GM23338 (cell line): ENCODE measurements around the gene SKP1. TPM values are rescaled to one million over a fixed set of nuclear protein-coding genes. Genes with fewer than 3 reads are reported as not detected.

ENCODE experiments used
- ATAC-seq: fragments of 200-7000 bp; cut with Tn5 transposase; 3 replicates; pipeline ENCODE4 v1.9.1; 2020
- DNase-seq: peaks from one replicate; pipeline ENCODE4 v3.0.0-alpha.2; 2015; ENCODE audit warnings: low spot score
- H2AFZ ChIP-seq: fragments of 200-600 bp; sonication (generic); 2 replicates; pipeline ENCODE4 v1.8.0; 2016; ENCODE audit warnings: antibody characterized with exemption, mild to moderate bottlenecking, moderate library complexity
- H3F3A ChIP-seq: fragments of 200-600 bp; sonication (generic); replicated peaks from 2 replicates; pipeline ENCODE4 v1.8.0; 2017; ENCODE audit warnings: antibody characterized with exemption, mixed run types, low read depth
- H3K27ac ChIP-seq: fragments of 200-600 bp; sonication (generic); 2 replicates; pipeline ENCODE4 v1.6.1; 2016; ENCODE audit warnings: low read depth
- H3K27me3 ChIP-seq: fragments of 200-600 bp; sonication (generic); 2 replicates; pipeline ENCODE4 v1.8.0; 2016; ENCODE audit warnings: mild to moderate bottlenecking, mixed run types, moderate library complexity; ENCODE audit not compliant: insufficient read depth
- H3K36me3 ChIP-seq: fragments of 200-600 bp; sonication (generic); 2 replicates; pipeline ENCODE4 v1.8.0; 2016; ENCODE audit warnings: mild to moderate bottlenecking; ENCODE audit not compliant: insufficient read depth
- H3K4me1 ChIP-seq: fragments of 200-600 bp; sonication (generic); 2 replicates; pipeline ENCODE4 v1.8.0; 2016; ENCODE audit warnings: mild to moderate bottlenecking, moderate library complexity; ENCODE audit not compliant: insufficient read depth
- H3K4me2 ChIP-seq: fragments of 200-600 bp; sonication (generic); 2 replicates; pipeline ENCODE4 v1.7.1; 2017; ENCODE audit warnings: mixed run types
- H3K4me3 ChIP-seq: fragments of 200-600 bp; sonication (generic); 2 replicates; pipeline ENCODE4 v1.6.1; 2016; ENCODE audit warnings: mixed run types
- H3K79me2 ChIP-seq: fragments of 200-600 bp; sonication (generic); replicated peaks from 2 replicates; pipeline ENCODE4 v1.8.0; 2017; ENCODE audit warnings: mild to moderate bottlenecking; ENCODE audit not compliant: insufficient read depth
- H3K9me2 ChIP-seq: fragments of 200-600 bp; sonication (generic); 2 replicates; pipeline ENCODE4 v1.8.0; 2017; ENCODE audit not compliant: insufficient read depth
- H4K20me1 ChIP-seq: fragments of 200-600 bp; sonication (generic); replicated peaks from 2 replicates; pipeline ENCODE4 v1.8.0; 2017; ENCODE audit warnings: mild to moderate bottlenecking; ENCODE audit not compliant: insufficient read depth
- H3K27ac Mint-ChIP-seq: 2 replicates; pipeline ENCODE4 v1.8.0; 2020; ENCODE audit warnings: inconsistent platforms, mild to moderate bottlenecking, moderate library complexity, mixed read lengths
- H3K27me3 Mint-ChIP-seq: 3 replicates; pipeline ENCODE4 v1.8.0; 2022; ENCODE audit warnings: low read depth, mild to moderate bottlenecking, moderate library complexity, mixed read lengths, inconsistent platforms; ENCODE audit not compliant: insufficient read depth, poor library complexity
- H3K36me3 Mint-ChIP-seq: 3 replicates; pipeline ENCODE4 v1.8.0; 2021; ENCODE audit warnings: low read depth, mild to moderate bottlenecking, inconsistent platforms, moderate library complexity, mixed read lengths
- H3K4me1 Mint-ChIP-seq: 3 replicates; pipeline ENCODE4 v1.8.0; 2020; ENCODE audit warnings: mild to moderate bottlenecking, inconsistent platforms, mixed read lengths
- H3K4me3 Mint-ChIP-seq: 3 replicates; pipeline ENCODE4 v1.8.0; 2021; ENCODE audit warnings: moderate library complexity, mild to moderate bottlenecking, inconsistent platforms, mixed read lengths
- H3K9me3 Mint-ChIP-seq: 3 replicates; pipeline ENCODE4 v1.8.0; 2020; ENCODE audit warnings: moderate library complexity, mild to moderate bottlenecking, inconsistent platforms, mixed read lengths
- CREB1 ChIP-seq: fragments of 250-450 bp; sonication (Bioruptor Pico); IDR thresholded peaks from 2 replicates; pipeline ENCODE4 v1.5.0; 2020; ENCODE audit warnings: low read depth, mild to moderate bottlenecking, moderate library complexity
- EZH2 ChIP-seq: fragments of 200-600 bp; sonication (generic); IDR thresholded peaks from one replicate; pipeline ENCODE4 v1.8.0; 2017; ENCODE audit warnings: antibody characterized with exemption, mild to moderate bottlenecking, low read depth; ENCODE audit not compliant: unreplicated experiment
- EZH2phosphoT487 ChIP-seq: fragments of 200-600 bp; sonication (generic); IDR thresholded peaks from one replicate; pipeline ENCODE4 v1.8.1; 2018; ENCODE audit warnings: antibody characterized with exemption; ENCODE audit not compliant: unreplicated experiment
- JUNB ChIP-seq: IDR thresholded peaks from one replicate; pipeline ENCODE4 v1.6.1; 2016; ENCODE audit warnings: antibody characterized with exemption; ENCODE audit not compliant: unreplicated experiment
- NANOG ChIP-seq: IDR thresholded peaks from 2 replicates; pipeline ENCODE4 v1.6.1; 2016; ENCODE audit warnings: antibody characterized with exemption, borderline replicate concordance
- POLR2AphosphoS5 ChIP-seq: IDR thresholded peaks from 2 replicates; pipeline ENCODE4 v1.6.1; 2016; ENCODE audit warnings: antibody characterized with exemption, low read depth
- STAT1 ChIP-seq: IDR thresholded peaks from one replicate; pipeline ENCODE4 v1.6.1; 2016; ENCODE audit warnings: antibody characterized with exemption; ENCODE audit not compliant: unreplicated experiment
- ZNF114 ChIP-seq: fragments of 250-450 bp; sonication (Bioruptor Pico); IDR thresholded peaks from 2 replicates; pipeline ENCODE4 v1.5.0; 2020; ENCODE audit warnings: mild to moderate bottlenecking, moderate library complexity
- ZNF331 ChIP-seq: fragments of 250-450 bp; sonication (Bioruptor Pico); IDR thresholded peaks from 2 replicates; pipeline ENCODE4 v1.5.0; 2020; ENCODE audit warnings: low read depth, mild to moderate bottlenecking, moderate library complexity
- polyA plus RNA-seq: library from polyadenylated mRNA; unstranded; fragments of >200 nt; fragmentation: Nextera tagmentation; extraction: Ambion mirVana; gene quantifications from 2 replicates; pipeline ENCODE4 v1.2.1, GENCODE V29; 2016
- total RNA-seq: library from RNA; depleted of rRNA; stranded (reverse); fragments of >200 nt; shearing (Covaris generic); gene quantifications from 2 replicates; pipeline ENCODE4 v1.2.3, GENCODE V29; 2014
- TF ChIP-seq, protein P1 (sequence below), 2 experiments: fragments of 200-600 bp in 1 of 2; sonication (generic) in 1 of 2; conservative IDR thresholded peaks; 2 replicates each; pipeline versions ENCODE4 v1.5.1 to v1.6.1; 2016 to 2017; ENCODE audit warnings: antibody characterized with exemption in 2 of 2, low read depth in 2 of 2, mild to moderate bottlenecking in 2 of 2, moderate library complexity in 1 of 2
- TF ChIP-seq, protein P2 (sequence below): IDR thresholded peaks from one replicate; pipeline ENCODE4 v1.6.1; 2018; ENCODE audit warnings: antibody characterized with exemption; ENCODE audit not compliant: unreplicated experiment
- TF ChIP-seq, protein P3 (sequence below): IDR thresholded peaks from 2 replicates; pipeline ENCODE4 v1.6.1; 2016; ENCODE audit warnings: antibody characterized with exemption
- TF ChIP-seq, protein P4 (sequence below): fragments of 250-450 bp; sonication (Bioruptor Pico); IDR thresholded peaks from 2 replicates; pipeline ENCODE4 v1.5.0; 2020; ENCODE audit warnings: mild to moderate bottlenecking, moderate library complexity

The SKP1 gene
- total and polyA plus RNA-seq, 2 experiments from 2014 or later: 244 to 440 TPM

DNA sequence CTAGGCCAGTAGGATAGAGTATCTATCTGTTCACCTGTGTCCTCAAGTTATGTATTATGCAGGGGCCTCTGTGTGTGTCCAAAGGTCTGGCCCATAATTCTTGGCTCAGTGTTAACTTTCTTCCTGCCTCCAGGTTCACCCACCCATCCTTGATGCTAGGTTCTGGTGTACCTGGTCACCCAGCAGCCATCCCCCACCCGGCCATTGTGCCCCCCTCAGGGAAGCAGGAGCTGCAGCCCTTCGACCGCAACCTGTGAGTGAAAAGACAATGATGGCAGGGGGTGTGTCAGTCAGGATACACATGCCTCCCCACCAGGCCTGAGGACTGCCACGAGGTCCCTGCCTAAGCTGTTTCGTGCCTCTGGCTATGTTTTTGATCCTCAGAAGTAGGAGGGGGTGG is 34.7 kb downstream of the SKP1 start:
- H3K27ac Mint-ChIP-seq: no peak overlapping the region
- peaks cover 28% of the 10 kb centered on the region for H4K20me1 ChIP-seq

More for the DNA sequence above, 34.7 kb downstream of the SKP1 start:
- peaks cover 16% of the 10 kb centered on the region for H3K4me1 Mint-ChIP-seq
- ATAC-seq: no peak
- no peak overlapping the region for H3K4me3 Mint-ChIP-seq
- TF ChIP-seq, protein P1, sequence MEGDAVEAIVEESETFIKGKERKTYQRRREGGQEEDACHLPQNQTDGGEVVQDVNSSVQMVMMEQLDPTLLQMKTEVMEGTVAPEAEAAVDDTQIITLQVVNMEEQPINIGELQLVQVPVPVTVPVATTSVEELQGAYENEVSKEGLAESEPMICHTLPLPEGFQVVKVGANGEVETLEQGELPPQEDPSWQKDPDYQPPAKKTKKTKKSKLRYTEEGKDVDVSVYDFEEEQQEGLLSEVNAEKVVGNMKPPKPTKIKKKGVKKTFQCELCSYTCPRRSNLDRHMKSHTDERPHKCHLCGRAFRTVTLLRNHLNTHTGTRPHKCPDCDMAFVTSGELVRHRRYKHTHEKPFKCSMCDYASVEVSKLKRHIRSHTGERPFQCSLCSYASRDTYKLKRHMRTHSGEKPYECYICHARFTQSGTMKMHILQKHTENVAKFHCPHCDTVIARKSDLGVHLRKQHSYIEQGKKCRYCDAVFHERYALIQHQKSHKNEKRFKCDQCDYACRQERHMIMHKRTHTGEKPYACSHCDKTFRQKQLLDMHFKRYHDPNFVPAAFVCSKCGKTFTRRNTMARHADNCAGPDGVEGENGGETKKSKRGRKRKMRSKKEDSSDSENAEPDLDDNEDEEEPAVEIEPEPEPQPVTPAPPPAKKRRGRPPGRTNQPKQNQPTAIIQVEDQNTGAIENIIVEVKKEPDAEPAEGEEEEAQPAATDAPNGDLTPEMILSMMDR (conservative IDR thresholded peaks at IDR 0.05; ENCODE audit: low read depth in 2 of 2): no peak
- TF ChIP-seq, protein P2, sequence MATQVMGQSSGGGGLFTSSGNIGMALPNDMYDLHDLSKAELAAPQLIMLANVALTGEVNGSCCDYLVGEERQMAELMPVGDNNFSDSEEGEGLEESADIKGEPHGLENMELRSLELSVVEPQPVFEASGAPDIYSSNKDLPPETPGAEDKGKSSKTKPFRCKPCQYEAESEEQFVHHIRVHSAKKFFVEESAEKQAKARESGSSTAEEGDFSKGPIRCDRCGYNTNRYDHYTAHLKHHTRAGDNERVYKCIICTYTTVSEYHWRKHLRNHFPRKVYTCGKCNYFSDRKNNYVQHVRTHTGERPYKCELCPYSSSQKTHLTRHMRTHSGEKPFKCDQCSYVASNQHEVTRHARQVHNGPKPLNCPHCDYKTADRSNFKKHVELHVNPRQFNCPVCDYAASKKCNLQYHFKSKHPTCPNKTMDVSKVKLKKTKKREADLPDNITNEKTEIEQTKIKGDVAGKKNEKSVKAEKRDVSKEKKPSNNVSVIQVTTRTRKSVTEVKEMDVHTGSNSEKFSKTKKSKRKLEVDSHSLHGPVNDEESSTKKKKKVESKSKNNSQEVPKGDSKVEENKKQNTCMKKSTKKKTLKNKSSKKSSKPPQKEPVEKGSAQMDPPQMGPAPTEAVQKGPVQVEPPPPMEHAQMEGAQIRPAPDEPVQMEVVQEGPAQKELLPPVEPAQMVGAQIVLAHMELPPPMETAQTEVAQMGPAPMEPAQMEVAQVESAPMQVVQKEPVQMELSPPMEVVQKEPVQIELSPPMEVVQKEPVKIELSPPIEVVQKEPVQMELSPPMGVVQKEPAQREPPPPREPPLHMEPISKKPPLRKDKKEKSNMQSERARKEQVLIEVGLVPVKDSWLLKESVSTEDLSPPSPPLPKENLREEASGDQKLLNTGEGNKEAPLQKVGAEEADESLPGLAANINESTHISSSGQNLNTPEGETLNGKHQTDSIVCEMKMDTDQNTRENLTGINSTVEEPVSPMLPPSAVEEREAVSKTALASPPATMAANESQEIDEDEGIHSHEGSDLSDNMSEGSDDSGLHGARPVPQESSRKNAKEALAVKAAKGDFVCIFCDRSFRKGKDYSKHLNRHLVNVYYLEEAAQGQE: no peak
- TF ChIP-seq ZNF114 (no peak), CREB1 (CRISPR knock-in tag) (no peak), NANOG (no peak), ZNF331 (CRISPR knock-in tag) (no peak), JUNB (no peak), STAT1 (no peak), EZH2phosphoT487 (no peak), POLR2AphosphoS5 (no peak), EZH2 (no peak)
- TF ChIP-seq, protein P3, sequence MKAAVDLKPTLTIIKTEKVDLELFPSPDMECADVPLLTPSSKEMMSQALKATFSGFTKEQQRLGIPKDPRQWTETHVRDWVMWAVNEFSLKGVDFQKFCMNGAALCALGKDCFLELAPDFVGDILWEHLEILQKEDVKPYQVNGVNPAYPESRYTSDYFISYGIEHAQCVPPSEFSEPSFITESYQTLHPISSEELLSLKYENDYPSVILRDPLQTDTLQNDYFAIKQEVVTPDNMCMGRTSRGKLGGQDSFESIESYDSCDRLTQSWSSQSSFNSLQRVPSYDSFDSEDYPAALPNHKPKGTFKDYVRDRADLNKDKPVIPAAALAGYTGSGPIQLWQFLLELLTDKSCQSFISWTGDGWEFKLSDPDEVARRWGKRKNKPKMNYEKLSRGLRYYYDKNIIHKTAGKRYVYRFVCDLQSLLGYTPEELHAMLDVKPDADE: no peak
- TF ChIP-seq, protein P4, sequence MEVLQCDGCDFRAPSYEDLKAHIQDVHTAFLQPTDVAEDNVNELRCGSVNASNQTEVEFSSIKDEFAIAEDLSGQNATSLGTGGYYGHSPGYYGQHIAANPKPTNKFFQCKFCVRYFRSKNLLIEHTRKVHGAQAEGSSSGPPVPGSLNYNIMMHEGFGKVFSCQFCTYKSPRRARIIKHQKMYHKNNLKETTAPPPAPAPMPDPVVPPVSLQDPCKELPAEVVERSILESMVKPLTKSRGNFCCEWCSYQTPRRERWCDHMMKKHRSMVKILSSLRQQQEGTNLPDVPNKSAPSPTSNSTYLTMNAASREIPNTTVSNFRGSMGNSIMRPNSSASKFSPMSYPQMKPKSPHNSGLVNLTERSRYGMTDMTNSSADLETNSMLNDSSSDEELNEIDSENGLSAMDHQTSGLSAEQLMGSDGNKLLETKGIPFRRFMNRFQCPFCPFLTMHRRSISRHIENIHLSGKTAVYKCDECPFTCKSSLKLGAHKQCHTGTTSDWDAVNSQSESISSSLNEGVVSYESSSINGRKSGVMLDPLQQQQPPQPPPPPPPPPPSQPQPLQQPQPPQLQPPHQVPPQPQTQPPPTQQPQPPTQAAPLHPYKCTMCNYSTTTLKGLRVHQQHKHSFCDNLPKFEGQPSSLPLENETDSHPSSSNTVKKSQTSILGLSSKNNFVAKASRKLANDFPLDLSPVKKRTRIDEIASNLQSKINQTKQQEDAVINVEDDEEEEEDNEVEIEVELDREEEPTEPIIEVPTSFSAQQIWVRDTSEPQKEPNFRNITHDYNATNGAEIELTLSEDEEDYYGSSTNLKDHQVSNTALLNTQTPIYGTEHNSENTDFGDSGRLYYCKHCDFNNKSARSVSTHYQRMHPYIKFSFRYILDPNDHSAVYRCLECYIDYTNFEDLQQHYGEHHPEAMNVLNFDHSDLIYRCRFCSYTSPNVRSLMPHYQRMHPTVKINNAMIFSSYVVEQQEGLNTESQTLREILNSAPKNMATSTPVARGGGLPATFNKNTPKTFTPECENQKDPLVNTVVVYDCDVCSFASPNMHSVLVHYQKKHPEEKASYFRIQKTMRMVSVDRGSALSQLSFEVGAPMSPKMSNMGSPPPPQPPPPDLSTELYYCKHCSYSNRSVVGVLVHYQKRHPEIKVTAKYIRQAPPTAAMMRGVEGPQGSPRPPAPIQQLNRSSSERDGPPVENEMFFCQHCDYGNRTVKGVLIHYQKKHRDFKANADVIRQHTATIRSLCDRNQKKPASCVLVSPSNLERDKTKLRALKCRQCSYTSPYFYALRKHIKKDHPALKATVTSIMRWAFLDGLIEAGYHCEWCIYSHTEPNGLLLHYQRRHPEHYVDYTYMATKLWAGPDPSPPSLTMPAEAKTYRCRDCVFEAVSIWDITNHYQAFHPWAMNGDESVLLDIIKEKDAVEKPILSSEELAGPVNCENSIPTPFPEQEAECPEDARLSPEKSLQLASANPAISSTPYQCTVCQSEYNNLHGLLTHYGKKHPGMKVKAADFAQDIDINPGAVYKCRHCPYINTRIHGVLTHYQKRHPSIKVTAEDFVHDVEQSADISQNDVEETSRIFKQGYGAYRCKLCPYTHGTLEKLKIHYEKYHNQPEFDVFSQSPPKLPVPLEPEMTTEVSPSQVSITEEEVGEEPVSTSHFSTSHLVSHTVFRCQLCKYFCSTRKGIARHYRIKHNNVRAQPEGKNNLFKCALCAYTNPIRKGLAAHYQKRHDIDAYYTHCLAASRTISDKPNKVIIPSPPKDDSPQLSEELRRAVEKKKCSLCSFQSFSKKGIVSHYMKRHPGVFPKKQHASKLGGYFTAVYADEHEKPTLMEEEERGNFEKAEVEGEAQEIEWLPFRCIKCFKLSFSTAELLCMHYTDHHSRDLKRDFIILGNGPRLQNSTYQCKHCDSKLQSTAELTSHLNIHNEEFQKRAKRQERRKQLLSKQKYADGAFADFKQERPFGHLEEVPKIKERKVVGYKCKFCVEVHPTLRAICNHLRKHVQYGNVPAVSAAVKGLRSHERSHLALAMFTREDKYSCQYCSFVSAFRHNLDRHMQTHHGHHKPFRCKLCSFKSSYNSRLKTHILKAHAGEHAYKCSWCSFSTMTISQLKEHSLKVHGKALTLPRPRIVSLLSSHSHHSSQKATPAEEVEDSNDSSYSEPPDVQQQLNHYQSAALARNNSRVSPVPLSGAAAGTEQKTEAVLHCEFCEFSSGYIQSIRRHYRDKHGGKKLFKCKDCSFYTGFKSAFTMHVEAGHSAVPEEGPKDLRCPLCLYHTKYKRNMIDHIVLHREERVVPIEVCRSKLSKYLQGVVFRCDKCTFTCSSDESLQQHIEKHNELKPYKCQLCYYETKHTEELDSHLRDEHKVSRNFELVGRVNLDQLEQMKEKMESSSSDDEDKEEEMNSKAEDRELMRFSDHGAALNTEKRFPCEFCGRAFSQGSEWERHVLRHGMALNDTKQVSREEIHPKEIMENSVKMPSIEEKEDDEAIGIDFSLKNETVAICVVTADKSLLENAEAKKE (CRISPR knock-in tag): no peak
- Histone ChIP-seq H3K9me2 (no peaks in the 10 kb centered on the region), H3K27ac (no peak overlapping the region), H3K4me2 (no peak overlapping the region), H3K4me1 (peaks cover 12% of the 10 kb centered on the region; the same call in 1 of the 2 replicates), H3K27me3 (no peaks in the 10 kb centered on the region), H3K4me3 (no peak overlapping the region), H2AFZ (no peak overlapping the region), H3F3A (peaks cover 8% of the 10 kb centered on the region; the same call in 1 of the 2 replicates), H3K79me2 (peaks cover 8% of the 10 kb centered on the region), H3K36me3 (peaks cover 6% of the 10 kb centered on the region; the same call in 1 of the 2 replicates)
- H3K27me3 Mint-ChIP-seq: peaks cover 7% of the 10 kb centered on the region
- H3K36me3 Mint-ChIP-seq: peaks cover 21% of the 10 kb centered on the region
- no peak for DNase-seq
- no peaks in the 10 kb centered on the region for H3K9me3 Mint-ChIP-seq
